GM12878 (cell line): ENCODE results near the gene DDX39B. TPM values are rescaled to one million over a fixed set of nuclear protein-coding genes. Genes with fewer than 3 reads are reported as not detected.

ENCODE experiments used
- ATF7 ChIP-seq: fragments of 450-650 bp; IDR thresholded peaks from 2 replicates; pipeline ENCODE4 v1.6.1; 2016; ENCODE audit warnings: low read depth, mild to moderate bottlenecking
- BHLHE40 ChIP-seq, 2 experiments: fragments of 450-650 bp in 1 of 2; IDR thresholded peaks; 2 replicates each; pipeline ENCODE4 v1.6.1; 2011 to 2017; ENCODE audit warnings: low read depth in 2 of 2, borderline replicate concordance in 1 of 2, improper control_type of control experiment in 1 of 2, low read length in 1 of 2, mild to moderate bottlenecking in 1 of 2
- CHD4 ChIP-seq: fragments of 200-600 bp; sonication (generic); IDR thresholded peaks from 2 replicates; pipeline ENCODE4 v1.6.1; 2016; ENCODE audit warnings: mild to moderate bottlenecking
- MEF2A ChIP-seq: IDR thresholded peaks from 2 replicates; pipeline ENCODE4 v1.6.1; 2011; ENCODE audit warnings: low read depth, mild to moderate bottlenecking, low read length, moderate library complexity; ENCODE audit not compliant: insufficient read depth
- NFYA ChIP-seq: IDR thresholded peaks from 2 replicates; pipeline ENCODE4 v1.6.1; 2011; ENCODE audit warnings: low read depth, mild to moderate bottlenecking, low read length, improper control_type of control experiment, borderline replicate concordance
- SMAD5 ChIP-seq: IDR thresholded peaks from 2 replicates; pipeline ENCODE4 v1.6.1; 2016; ENCODE audit warnings: antibody characterized with exemption, low read depth
- SPI1 ChIP-seq: IDR thresholded peaks from 2 replicates; pipeline ENCODE4 v1.6.1; 2011; ENCODE audit warnings: low read depth, mild to moderate bottlenecking, low read length, moderate library complexity, borderline replicate concordance; ENCODE audit not compliant: insufficient read depth
- polyA plus RNA-seq, 11 experiments: library from polyadenylated mRNA; depleted of rRNA in 4 of 11; unstranded in 6 of 11; stranded (reverse) in 5 of 11; fragments of >200 nt; fragmentation: Nextera tagmentation in 4 of 11; fragmentation: Illumina TruSeq in 1 of 11; extraction: Ambion mirVana in 4 of 11; extraction: Trizol in 1 of 11; gene quantifications; 1 replicate in 1 of 11; 2 replicates in 10 of 11; pipeline versions ENCODE4 v1.2.1 to v1.2.3, GENCODE V29; 2011 to 2016; ENCODE audit warnings: inconsistent platforms in 2 of 11, missing spikeins in 2 of 11, low read depth in 1 of 11
- total RNA-seq, 4 experiments: library from RNA; depleted of rRNA in 3 of 4; stranded (reverse); fragments of >200 nt in 3 of 4; fragmentation: Illumina TruSeq in 1 of 4; extraction: Trizol in 1 of 4; gene quantifications; 2 replicates each; pipeline versions ENCODE4 v1.2.1 to v1.2.3, GENCODE V29; 2013 to 2021
- TF ChIP-seq, protein P1 (sequence below): fragments of 450-650 bp; IDR thresholded peaks from 2 replicates; pipeline ENCODE4 v1.6.1; 2017; ENCODE audit warnings: mild to moderate bottlenecking, moderate library complexity
- TF ChIP-seq, protein P2 (sequence below): fragments of 450-650 bp; conservative IDR thresholded peaks from 2 replicates; pipeline ENCODE4 v1.6.1; 2017; ENCODE audit warnings: mild to moderate bottlenecking, moderate library complexity
- TF ChIP-seq, protein P3 (sequence below): IDR thresholded peaks from 2 replicates; pipeline ENCODE4 v1.6.1; 2012; ENCODE audit warnings: improper control_type of control experiment, low read depth, low read length; ENCODE audit not compliant: insufficient replicate concordance
- TF ChIP-seq, protein P4 (sequence below): fragments of 450-650 bp; IDR thresholded peaks from 2 replicates; pipeline ENCODE4 v1.6.1; 2017; ENCODE audit warnings: mild to moderate bottlenecking, low read depth, inconsistent platforms; ENCODE audit not compliant: poor library complexity, severe bottlenecking

DDX39B gene
- total and polyA plus RNA-seq, 10 of the 15 experiments (the other 5 are each of a cell fraction or from before 2014, with no cell fraction given): 271 to 661 (median 330) TPM

DNA sequence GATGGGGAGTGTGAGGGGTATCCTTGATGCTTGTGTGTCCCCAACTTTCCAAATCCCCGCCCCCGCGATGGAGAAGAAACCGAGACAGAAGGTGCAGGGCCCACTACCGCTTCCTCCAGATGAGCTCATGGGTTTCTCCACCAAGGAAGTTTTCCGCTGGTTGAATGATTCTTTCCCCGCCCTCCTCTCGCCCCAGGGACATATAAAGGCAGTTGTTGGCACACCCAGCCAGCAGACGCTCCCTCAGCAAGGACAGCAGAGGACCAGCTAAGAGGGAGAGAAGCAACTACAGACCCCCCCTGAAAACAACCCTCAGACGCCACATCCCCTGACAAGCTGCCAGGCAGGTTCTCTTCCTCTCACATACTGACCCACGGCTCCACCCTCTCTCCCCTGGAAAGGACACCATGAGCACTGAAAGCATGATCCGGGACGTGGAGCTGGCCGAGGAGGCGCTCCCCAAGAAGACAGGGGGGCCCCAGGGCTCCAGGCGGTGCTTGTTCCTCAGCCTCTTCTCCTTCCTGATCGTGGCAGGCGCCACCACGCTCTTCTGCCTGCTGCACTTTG is 33.6 kb upstream of the DDX39B start, which contains the start of gene TNF (continued):
- TF ChIP-seq, protein P1, sequence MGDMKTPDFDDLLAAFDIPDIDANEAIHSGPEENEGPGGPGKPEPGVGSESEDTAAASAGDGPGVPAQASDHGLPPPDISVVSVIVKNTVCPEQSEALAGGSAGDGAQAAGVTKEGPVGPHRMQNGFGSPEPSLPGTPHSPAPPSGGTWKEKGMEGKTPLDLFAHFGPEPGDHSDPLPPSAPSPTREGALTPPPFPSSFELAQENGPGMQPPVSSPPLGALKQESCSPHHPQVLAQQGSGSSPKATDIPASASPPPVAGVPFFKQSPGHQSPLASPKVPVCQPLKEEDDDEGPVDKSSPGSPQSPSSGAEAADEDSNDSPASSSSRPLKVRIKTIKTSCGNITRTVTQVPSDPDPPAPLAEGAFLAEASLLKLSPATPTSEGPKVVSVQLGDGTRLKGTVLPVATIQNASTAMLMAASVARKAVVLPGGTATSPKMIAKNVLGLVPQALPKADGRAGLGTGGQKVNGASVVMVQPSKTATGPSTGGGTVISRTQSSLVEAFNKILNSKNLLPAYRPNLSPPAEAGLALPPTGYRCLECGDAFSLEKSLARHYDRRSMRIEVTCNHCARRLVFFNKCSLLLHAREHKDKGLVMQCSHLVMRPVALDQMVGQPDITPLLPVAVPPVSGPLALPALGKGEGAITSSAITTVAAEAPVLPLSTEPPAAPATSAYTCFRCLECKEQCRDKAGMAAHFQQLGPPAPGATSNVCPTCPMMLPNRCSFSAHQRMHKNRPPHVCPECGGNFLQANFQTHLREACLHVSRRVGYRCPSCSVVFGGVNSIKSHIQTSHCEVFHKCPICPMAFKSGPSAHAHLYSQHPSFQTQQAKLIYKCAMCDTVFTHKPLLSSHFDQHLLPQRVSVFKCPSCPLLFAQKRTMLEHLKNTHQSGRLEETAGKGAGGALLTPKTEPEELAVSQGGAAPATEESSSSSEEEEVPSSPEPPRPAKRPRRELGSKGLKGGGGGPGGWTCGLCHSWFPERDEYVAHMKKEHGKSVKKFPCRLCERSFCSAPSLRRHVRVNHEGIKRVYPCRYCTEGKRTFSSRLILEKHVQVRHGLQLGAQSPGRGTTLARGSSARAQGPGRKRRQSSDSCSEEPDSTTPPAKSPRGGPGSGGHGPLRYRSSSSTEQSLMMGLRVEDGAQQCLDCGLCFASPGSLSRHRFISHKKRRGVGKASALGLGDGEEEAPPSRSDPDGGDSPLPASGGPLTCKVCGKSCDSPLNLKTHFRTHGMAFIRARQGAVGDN: peak; percentile 76
- TF ChIP-seq BHLHE40 (IDR thresholded peaks at IDR 0.05; ENCODE audit: borderline replicate concordance in 1 of 2, low read depth in 2 of 2, low read length in 1 of 2): peak; percentile 39 to 56; a peak in 2 of 4 replicates
- TF ChIP-seq NFYA: no peak
- TF ChIP-seq, protein P2, sequence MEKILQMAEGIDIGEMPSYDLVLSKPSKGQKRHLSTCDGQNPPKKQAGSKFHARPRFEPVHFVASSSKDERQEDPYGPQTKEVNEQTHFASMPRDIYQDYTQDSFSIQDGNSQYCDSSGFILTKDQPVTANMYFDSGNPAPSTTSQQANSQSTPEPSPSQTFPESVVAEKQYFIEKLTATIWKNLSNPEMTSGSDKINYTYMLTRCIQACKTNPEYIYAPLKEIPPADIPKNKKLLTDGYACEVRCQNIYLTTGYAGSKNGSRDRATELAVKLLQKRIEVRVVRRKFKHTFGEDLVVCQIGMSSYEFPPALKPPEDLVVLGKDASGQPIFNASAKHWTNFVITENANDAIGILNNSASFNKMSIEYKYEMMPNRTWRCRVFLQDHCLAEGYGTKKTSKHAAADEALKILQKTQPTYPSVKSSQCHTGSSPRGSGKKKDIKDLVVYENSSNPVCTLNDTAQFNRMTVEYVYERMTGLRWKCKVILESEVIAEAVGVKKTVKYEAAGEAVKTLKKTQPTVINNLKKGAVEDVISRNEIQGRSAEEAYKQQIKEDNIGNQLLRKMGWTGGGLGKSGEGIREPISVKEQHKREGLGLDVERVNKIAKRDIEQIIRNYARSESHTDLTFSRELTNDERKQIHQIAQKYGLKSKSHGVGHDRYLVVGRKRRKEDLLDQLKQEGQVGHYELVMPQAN: peak; percentile 61; the same call in 1 of the 2 replicates
- TF ChIP-seq SPI1: peak; percentile 52; the same call in 1 of the 2 replicates
- TF ChIP-seq SMAD5: peak; percentile 99
- TF ChIP-seq, protein P3, sequence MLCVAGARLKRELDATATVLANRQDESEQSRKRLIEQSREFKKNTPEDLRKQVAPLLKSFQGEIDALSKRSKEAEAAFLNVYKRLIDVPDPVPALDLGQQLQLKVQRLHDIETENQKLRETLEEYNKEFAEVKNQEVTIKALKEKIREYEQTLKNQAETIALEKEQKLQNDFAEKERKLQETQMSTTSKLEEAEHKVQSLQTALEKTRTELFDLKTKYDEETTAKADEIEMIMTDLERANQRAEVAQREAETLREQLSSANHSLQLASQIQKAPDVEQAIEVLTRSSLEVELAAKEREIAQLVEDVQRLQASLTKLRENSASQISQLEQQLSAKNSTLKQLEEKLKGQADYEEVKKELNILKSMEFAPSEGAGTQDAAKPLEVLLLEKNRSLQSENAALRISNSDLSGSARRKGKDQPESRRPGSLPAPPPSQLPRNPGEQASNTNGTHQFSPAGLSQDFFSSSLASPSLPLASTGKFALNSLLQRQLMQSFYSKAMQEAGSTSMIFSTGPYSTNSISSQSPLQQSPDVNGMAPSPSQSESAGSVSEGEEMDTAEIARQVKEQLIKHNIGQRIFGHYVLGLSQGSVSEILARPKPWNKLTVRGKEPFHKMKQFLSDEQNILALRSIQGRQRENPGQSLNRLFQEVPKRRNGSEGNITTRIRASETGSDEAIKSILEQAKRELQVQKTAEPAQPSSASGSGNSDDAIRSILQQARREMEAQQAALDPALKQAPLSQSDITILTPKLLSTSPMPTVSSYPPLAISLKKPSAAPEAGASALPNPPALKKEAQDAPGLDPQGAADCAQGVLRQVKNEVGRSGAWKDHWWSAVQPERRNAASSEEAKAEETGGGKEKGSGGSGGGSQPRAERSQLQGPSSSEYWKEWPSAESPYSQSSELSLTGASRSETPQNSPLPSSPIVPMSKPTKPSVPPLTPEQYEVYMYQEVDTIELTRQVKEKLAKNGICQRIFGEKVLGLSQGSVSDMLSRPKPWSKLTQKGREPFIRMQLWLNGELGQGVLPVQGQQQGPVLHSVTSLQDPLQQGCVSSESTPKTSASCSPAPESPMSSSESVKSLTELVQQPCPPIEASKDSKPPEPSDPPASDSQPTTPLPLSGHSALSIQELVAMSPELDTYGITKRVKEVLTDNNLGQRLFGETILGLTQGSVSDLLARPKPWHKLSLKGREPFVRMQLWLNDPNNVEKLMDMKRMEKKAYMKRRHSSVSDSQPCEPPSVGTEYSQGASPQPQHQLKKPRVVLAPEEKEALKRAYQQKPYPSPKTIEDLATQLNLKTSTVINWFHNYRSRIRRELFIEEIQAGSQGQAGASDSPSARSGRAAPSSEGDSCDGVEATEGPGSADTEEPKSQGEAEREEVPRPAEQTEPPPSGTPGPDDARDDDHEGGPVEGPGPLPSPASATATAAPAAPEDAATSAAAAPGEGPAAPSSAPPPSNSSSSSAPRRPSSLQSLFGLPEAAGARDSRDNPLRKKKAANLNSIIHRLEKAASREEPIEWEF: peak; percentile 8
- peak; percentile 89 for TF ChIP-seq ATF7
- TF ChIP-seq, protein P4, sequence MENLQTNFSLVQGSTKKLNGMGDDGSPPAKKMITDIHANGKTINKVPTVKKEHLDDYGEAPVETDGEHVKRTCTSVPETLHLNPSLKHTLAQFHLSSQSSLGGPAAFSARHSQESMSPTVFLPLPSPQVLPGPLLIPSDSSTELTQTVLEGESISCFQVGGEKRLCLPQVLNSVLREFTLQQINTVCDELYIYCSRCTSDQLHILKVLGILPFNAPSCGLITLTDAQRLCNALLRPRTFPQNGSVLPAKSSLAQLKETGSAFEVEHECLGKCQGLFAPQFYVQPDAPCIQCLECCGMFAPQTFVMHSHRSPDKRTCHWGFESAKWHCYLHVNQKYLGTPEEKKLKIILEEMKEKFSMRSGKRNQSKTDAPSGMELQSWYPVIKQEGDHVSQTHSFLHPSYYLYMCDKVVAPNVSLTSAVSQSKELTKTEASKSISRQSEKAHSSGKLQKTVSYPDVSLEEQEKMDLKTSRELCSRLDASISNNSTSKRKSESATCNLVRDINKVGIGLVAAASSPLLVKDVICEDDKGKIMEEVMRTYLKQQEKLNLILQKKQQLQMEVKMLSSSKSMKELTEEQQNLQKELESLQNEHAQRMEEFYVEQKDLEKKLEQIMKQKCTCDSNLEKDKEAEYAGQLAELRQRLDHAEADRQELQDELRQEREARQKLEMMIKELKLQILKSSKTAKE: peak; percentile 19
- 0 out of 2 replicates have a peak, but pooled peaks have one; percentile 50 for TF ChIP-seq MEF2A
- no peak for TF ChIP-seq CHD4
